Peyer's patch (tissue), 4 donors: Measurements from ENCODE around the gene NDUFA11.

Experiments
- CTCF ChIP-seq, 6 experiments: fragments of 450-650 bp in 4 of 6; fragments of 200-600 bp in 2 of 6; sonication (generic) in 1 of 6; IDR thresholded peaks; one replicate each; pipeline ENCODE4 v1.5.1; 2017 to 2019; ENCODE audit warnings: antibody characterized with exemption in 6 of 6, mild to moderate bottlenecking in 3 of 6, moderate library complexity in 1 of 6
- POLR2A ChIP-seq, 2 donors: fragments of 450-650 bp; IDR thresholded peaks; one replicate each; pipeline ENCODE4 v1.5.1; 2017; ENCODE audit warnings: antibody characterized with exemption in 2 of 2, mild to moderate bottlenecking in 2 of 2, moderate library complexity in 2 of 2

- TF ChIP-seq CTCF (IDR thresholded peaks at IDR 0.05): no peak
- no peak for TF ChIP-seq POLR2A (IDR thresholded peaks at IDR 0.05)
These were observed 39.5 kb upstream of the NDUFA11 start for GRCh38 chr19:5943045-5943444.
